Spleen (tissue), 11 donors: ENCODE data around the gene OLFM1. TPM values are rescaled to one million over a fixed set of nuclear protein-coding genes. Genes with fewer than 3 reads are reported as not detected.
"Not testable (repeated sequence)": the region's sequence is repeated elsewhere in the genome, so short reads cannot be mapped to it uniquely, and the experiment has no call there.

Experiments used
- DNase-seq: peaks from one replicate; pipeline ENCODE4 v3.0.0-alpha.2; 2020
- H3K27ac ChIP-seq, 8 donors: fragments of 200-600 bp; sonication (generic) in 7 of 8; 1 replicate in 4 of 8; 2 replicates in 4 of 8; pipeline versions ENCODE4 v1.5.0 to v1.8.0; 2016 to 2021; ENCODE audit warnings: inconsistent platforms in 4 of 8, mild to moderate bottlenecking in 4 of 8, moderate library complexity in 1 of 8
- H3K27me3 ChIP-seq, 7 donors: fragments of 200-600 bp; sonication (generic) in 6 of 7; replicated peaks in 1 of 7; 1 replicate in 4 of 7; 2 replicates in 3 of 7; pipeline versions ENCODE4 v1.5.0 to v1.8.0; 2016 to 2021; ENCODE audit warnings: inconsistent platforms in 3 of 7, mild to moderate bottlenecking in 1 of 7
- H3K36me3 ChIP-seq, 6 donors: fragments of 200-600 bp; sonication (generic) in 5 of 6; 1 replicate in 4 of 6; 2 replicates in 2 of 6; pipeline versions ENCODE4 v1.5.0 to v1.8.0; 2016 to 2021; ENCODE audit warnings: inconsistent platforms in 2 of 6
- H3K4me1 ChIP-seq, 6 donors: fragments of 200-600 bp; sonication (generic) in 5 of 6; 1 replicate in 3 of 6; 2 replicates in 3 of 6; pipeline versions ENCODE4 v1.5.0 to v1.8.0; 2016 to 2021; ENCODE audit warnings: inconsistent platforms in 3 of 6
- H3K4me3 ChIP-seq, 8 donors: fragments of 200-600 bp; sonication (generic) in 7 of 8; 1 replicate in 4 of 8; 2 replicates in 4 of 8; pipeline versions ENCODE4 v1.5.0 to v1.8.0; 2016 to 2021; ENCODE audit warnings: inconsistent platforms in 4 of 8, mild to moderate bottlenecking in 4 of 8, moderate library complexity in 2 of 8
- H3K9me3 ChIP-seq, 8 donors: fragments of 200-600 bp; sonication (generic) in 7 of 8; 1 replicate in 4 of 8; 2 replicates in 4 of 8; pipeline versions ENCODE4 v1.5.0 to v1.8.0; 2016 to 2021; ENCODE audit warnings: inconsistent platforms in 4 of 8
- CTCF ChIP-seq, 11 experiments: fragments of 200-600 bp in 7 of 11; fragments of 450-650 bp in 4 of 11; sonication (generic) in 4 of 11; IDR thresholded peaks in 8 of 11; conservative IDR thresholded peaks in 3 of 11; 1 replicate in 7 of 11; 2 replicates in 4 of 11; pipeline versions ENCODE4 v1.4.0 to v1.8.0; 2016 to 2021; ENCODE audit warnings: antibody characterized with exemption in 11 of 11, inconsistent platforms in 4 of 11, mild to moderate bottlenecking in 1 of 11
- POLR2A ChIP-seq, 3 donors: fragments of 450-650 bp; IDR thresholded peaks; one replicate each; pipeline ENCODE4 v1.5.1; 2017; ENCODE audit warnings: antibody characterized with exemption in 3 of 3, mild to moderate bottlenecking in 1 of 3
- POLR2AphosphoS5 ChIP-seq, 3 donors: sonication (generic); formaldehyde crosslinking; IDR thresholded peaks; one replicate each; pipeline ENCODE4 v1.5.1; 2017; ENCODE audit warnings: antibody characterized with exemption in 3 of 3
- whole genome bisulfite sequencing, 5 donors: extraction: QIAGEN DNeasy Blood & Tissue Kit in 3 of 5; methylation state at CpG; one replicate each; pipeline versions ENCODE4 v1.1.5 to v1.1.7; 2013 to 2018; 5-methylcytosine and 5-hydroxymethylcytosine counted together
- intact Hi-C: fragments of 100-400 bp; cut with DNase I; formaldehyde crosslinking; loops from one replicate; pipeline ENCODE4 v1.15.0; 2023; ENCODE audit warnings: low total_unique reads
- polyA plus RNA-seq, 3 donors: library from polyadenylated mRNA; stranded (reverse); fragments of 200-250 nt; gene quantifications; one replicate each; pipeline ENCODE4 v1.2.1, GENCODE V29; 2013
- total RNA-seq, 7 donors: library from RNA; depleted of rRNA in 3 of 7; stranded (reverse); fragments of >200 nt in 3 of 7; fragmentation: NEBNext Ultra II Directional in 4 of 7; extraction: Animal tissue kit (Norgen Biotek cat#: 25700) in 4 of 7; gene quantifications; one replicate each; pipeline versions ENCODE4 v1.1.0 to v1.2.1, GENCODE V29; 2016 to 2021
- donor health status: healthy with polysubstance abuse.
- donor health status: DM: no; HTN: no; CAD: no; lungs with moderate emphysema.
- donor health status: DM: no; HTN: no; CAD: no.
- donor health status: Bipolar disorder and iron deficiency.
- donor health status: healthy.
- donor health status: DM: no; HTN: no; CAD: no.
- donor health status: DM: yes; HTN: yes; CAD: no.

Gene OLFM1
- total and polyA plus RNA-seq, 10 donors: 5.9 to 109 (median 44.7) TPM

- intact Hi-C loops: no loop called here
- peaks cover 0 to 82% (median 0%) of the 10 kb centered on the region in 7 donors for H3K27me3 ChIP-seq
- 62 to 74% (median 65%) methylated on average over 8 of the region's 8 CpGs for WGBS, 5 donors
These were observed 22.2 kb downstream of the OLFM1 start for GRCh38 chr9:135109650-135110049.

GRCh38 chr9:135110416-135110815 is 22.9 kb downstream of the OLFM1 start:
- TF ChIP-seq POLR2AphosphoS5 (IDR thresholded peaks at IDR 0.05): no peak
- no peak for TF ChIP-seq CTCF (IDR thresholded peaks at IDR 0.05 in 8 of 11, conservative IDR thresholded peaks at IDR 0.05 in 3 of 11)
- no peak for TF ChIP-seq POLR2A (IDR thresholded peaks at IDR 0.05)
- no peak for DNase-seq
- Histone ChIP-seq H3K36me3 (peaks cover 0 to 32% (median 0%) of the 10 kb centered on the region in 6 donors), H3K4me3 (no peak overlapping the region), H3K4me1 (no peaks in the 10 kb centered on the region), H3K27ac (no peak overlapping the region), H3K27me3 (peaks cover 0 to 75% (median 0%) of the 10 kb centered on the region in 7 donors), H3K9me3 (no peaks in the 10 kb centered on the region)
- intact Hi-C loops: no loop called here
- WGBS, 5 donors: 60 to 66% (median 61%) methylated on average over 14 of the region's 14 CpGs

More at GRCh38 chr9:135109650-135110049, 22.2 kb downstream of the OLFM1 start:
- no peak for DNase-seq
- TF ChIP-seq POLR2AphosphoS5 (IDR thresholded peaks at IDR 0.05) (no peak), CTCF (IDR thresholded peaks at IDR 0.05 in 8 of 11, conservative IDR thresholded peaks at IDR 0.05 in 3 of 11) (no peak), POLR2A (IDR thresholded peaks at IDR 0.05) (no peak)
- Histone ChIP-seq H3K4me3 (no peak overlapping the region), H3K4me1 (no peaks in the 10 kb centered on the region), H3K9me3 (no peaks in the 10 kb centered on the region), H3K36me3 (peaks cover 0 to 32% (median 0%) of the 10 kb centered on the region in 6 donors), H3K27ac (no peak overlapping the region)

- H3K27me3 ChIP-seq: peaks cover 0 to 63% (median 0%) of the 10 kb centered on the region in 7 donors
- H3K9me3 ChIP-seq, H3K4me1 ChIP-seq, H3K27ac ChIP-seq, H3K4me3 ChIP-seq, DNase-seq, intact Hi-C loops: not testable (repeated sequence)
- WGBS, 5 donors: 82 to 93% (median 86%) methylated on average over 12 of the region's 12 CpGs
- H3K36me3 ChIP-seq: peaks cover 0 to 29% (median 0%) of the 10 kb centered on the region in 6 donors
These were observed 24.1 kb downstream of the OLFM1 start for GRCh38 chr9:135111600-135111999.

GRCh38 chr9:135116371-135116770 is 28.9 kb downstream of the OLFM1 start:
- intact Hi-C loops: no loop called here
- Histone ChIP-seq H3K9me3 (no peaks in the 10 kb centered on the region), H3K27me3 (peaks cover 0 to 16% (median 0%) of the 10 kb centered on the region in 7 donors), H3K4me3 (no peak overlapping the region), H3K27ac (no peak overlapping the region), H3K36me3 (peaks cover 0 to 31% (median 6%) of the 10 kb centered on the region in 6 donors), H3K4me1 (no peaks in the 10 kb centered on the region)
- no peak for DNase-seq
- 72 to 91% (median 83%) methylated on average over 4 of the region's 4 CpGs for WGBS, 5 donors
- TF ChIP-seq CTCF (IDR thresholded peaks at IDR 0.05 in 8 of 11, conservative IDR thresholded peaks at IDR 0.05 in 3 of 11) (no peak), POLR2AphosphoS5 (IDR thresholded peaks at IDR 0.05) (no peak), POLR2A (IDR thresholded peaks at IDR 0.05) (no peak)

- intact Hi-C loops: no loop called here
- H3K9me3 ChIP-seq: no peaks in the 10 kb centered on the region
- no peak overlapping the region for H3K27ac ChIP-seq
- TF ChIP-seq POLR2AphosphoS5 (IDR thresholded peaks at IDR 0.05) (no peak), POLR2A (IDR thresholded peaks at IDR 0.05) (no peak)
- no peaks in the 10 kb centered on the region for H3K4me1 ChIP-seq
- H3K4me3 ChIP-seq: no peak overlapping the region
- WGBS, 5 donors: 87 to 90% (median 88%) methylated on average over 9 of the region's 9 CpGs
- peaks cover 0 to 11% (median 0%) of the 10 kb centered on the region in 7 donors for H3K27me3 ChIP-seq
- no peak for DNase-seq
- peaks cover 0 to 36% (median 6%) of the 10 kb centered on the region in 6 donors for H3K36me3 ChIP-seq
These were observed 29.4 kb downstream of the OLFM1 start for GRCh38 chr9:135116881-135117280.
